DOHH2 (cell line): ENCODE results near the gene ADGRL3.

ENCODE experiments used
- H3F3A ChIP-seq: fragments of 200-600 bp; sonication (generic), shearing (Covaris generic); 2 replicates; pipeline ENCODE4 v1.6.0; 2016; ENCODE audit warnings: antibody characterized with exemption, mild to moderate bottlenecking; ENCODE audit not compliant: control insufficient read depth, insufficient read depth
- H3K27ac ChIP-seq: fragments of 200-600 bp; sonication (generic); 2 replicates; pipeline ENCODE4 v1.5.1; 2014; ENCODE audit warnings: low read depth, mild to moderate bottlenecking, low read length, moderate library complexity
- H3K27me3 ChIP-seq: fragments of 200-600 bp; sonication (generic); 2 replicates; pipeline ENCODE4 v1.6.1; 2014; ENCODE audit warnings: mild to moderate bottlenecking, low read length, mixed read lengths; ENCODE audit not compliant: control insufficient read depth
- H3K36me3 ChIP-seq: fragments of 200-600 bp; sonication (generic); 2 replicates; pipeline ENCODE4 v1.6.1; 2014; ENCODE audit warnings: mild to moderate bottlenecking, low read length, moderate library complexity, mixed read lengths; ENCODE audit not compliant: control insufficient read depth
- H3K4me1 ChIP-seq: fragments of 200-600 bp; sonication (generic); 2 replicates; pipeline ENCODE4 v1.6.1; 2014; ENCODE audit warnings: mild to moderate bottlenecking, low read length, mixed read lengths; ENCODE audit not compliant: control insufficient read depth
- H3K4me2 ChIP-seq: fragments of 200-600 bp; sonication (generic); 2 replicates; pipeline ENCODE4 v1.6.0; 2014; ENCODE audit warnings: mild to moderate bottlenecking, low read length, moderate library complexity
- H3K4me3 ChIP-seq: fragments of 200-600 bp; sonication (generic); 2 replicates; pipeline ENCODE4 v1.5.1; 2014; ENCODE audit warnings: mild to moderate bottlenecking, low read length, mixed read lengths
- H3K79me2 ChIP-seq: fragments of 200-600 bp; sonication (generic); 2 replicates; pipeline ENCODE4 v1.6.1; 2014; ENCODE audit warnings: mild to moderate bottlenecking, low read length, mixed read lengths; ENCODE audit not compliant: control insufficient read depth
- H3K9me2 ChIP-seq: fragments of 200-600 bp; sonication (generic); replicated peaks from 2 replicates; pipeline ENCODE4 v1.6.1; 2014; ENCODE audit warnings: mild to moderate bottlenecking, low read length, mixed read lengths; ENCODE audit not compliant: control insufficient read depth
- H3K9me3 ChIP-seq: fragments of 200-600 bp; sonication (generic); 2 replicates; pipeline ENCODE4 v1.6.1; 2014; ENCODE audit warnings: antibody characterized with exemption, low read length, mixed read lengths; ENCODE audit not compliant: control insufficient read depth, insufficient read depth
- H4K20me1 ChIP-seq: fragments of 200-600 bp; sonication (generic); 2 replicates; pipeline ENCODE4 v1.6.0; 2014; ENCODE audit warnings: low read depth, mild to moderate bottlenecking, antibody characterized with exemption, low read length, moderate library complexity; ENCODE audit not compliant: control insufficient read depth, insufficient read depth
- EZH2phosphoT487 ChIP-seq: fragments of 200-600 bp; sonication (generic); IDR thresholded peaks from 2 replicates; pipeline ENCODE4 v1.6.1; 2017; ENCODE audit warnings: borderline replicate concordance, mild to moderate bottlenecking, antibody characterized with exemption, low read length, moderate library complexity, mixed read lengths
- TF ChIP-seq, protein P1 (sequence below): fragments of 200-600 bp; sonication (generic); IDR thresholded peaks from one replicate; pipeline ENCODE4 v1.5.1; 2014; ENCODE audit warnings: antibody characterized with exemption, mild to moderate bottlenecking, low read depth, low read length; ENCODE audit not compliant: poor library complexity, severe bottlenecking

Gene ADGRL3

DNA sequence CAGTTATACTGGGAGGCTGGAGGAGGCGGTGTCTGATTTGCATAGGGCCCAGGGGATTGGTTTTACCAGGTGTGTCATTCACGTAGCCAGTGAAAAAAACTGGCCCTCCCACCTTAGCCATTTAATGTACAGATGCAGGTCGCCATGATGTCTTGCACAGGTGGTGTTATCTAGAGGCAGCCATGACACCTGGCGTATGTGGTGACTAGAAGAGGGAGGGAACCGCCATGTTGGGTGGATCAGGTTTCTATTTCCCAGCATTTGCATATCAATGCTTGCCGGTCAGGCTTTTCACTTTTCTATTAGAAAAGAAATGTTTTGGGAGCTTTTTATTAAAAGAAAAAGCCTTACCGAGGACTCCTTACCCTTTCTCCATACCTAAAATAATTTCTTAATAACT is 523.4 kb downstream of the ADGRL3 start:
- H3K9me2 ChIP-seq = no peaks in the 10 kb centered on the region

DNA sequence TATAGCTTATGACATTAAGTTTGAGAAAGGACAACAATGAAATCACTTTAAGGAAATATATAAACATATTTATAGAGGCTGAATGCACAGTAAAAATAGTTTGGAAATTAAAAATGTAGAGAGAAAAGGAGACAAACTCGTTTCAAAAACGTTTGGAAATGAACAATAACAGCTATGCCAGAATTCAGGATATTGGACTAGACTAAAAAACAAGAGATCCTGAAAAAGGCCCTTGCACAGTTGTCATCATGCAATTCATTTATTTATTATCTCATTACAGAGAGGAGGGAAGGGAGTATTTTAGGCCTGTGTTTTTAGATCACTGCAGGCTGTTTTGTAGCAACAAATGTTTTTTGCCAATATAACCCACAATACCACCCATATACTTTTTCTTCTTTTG is 527.2 kb downstream of the ADGRL3 start:
- Histone ChIP-seq H3K4me2 (no peak overlapping the region), H3K9me3 (no peaks in the 10 kb centered on the region), H3K4me1 (no peaks in the 10 kb centered on the region), H4K20me1 (no peaks in the 10 kb centered on the region), H3K27me3 (no peaks in the 10 kb centered on the region), H3K79me2 (no peaks in the 10 kb centered on the region), H3K27ac (no peak overlapping the region), H3K9me2 (no peaks in the 10 kb centered on the region), H3K36me3 (no peaks in the 10 kb centered on the region), H3F3A (no peaks in the 10 kb centered on the region), H3K4me3 (no peak overlapping the region)
- TF ChIP-seq EZH2phosphoT487 = no peak
- TF ChIP-seq, protein P1, sequence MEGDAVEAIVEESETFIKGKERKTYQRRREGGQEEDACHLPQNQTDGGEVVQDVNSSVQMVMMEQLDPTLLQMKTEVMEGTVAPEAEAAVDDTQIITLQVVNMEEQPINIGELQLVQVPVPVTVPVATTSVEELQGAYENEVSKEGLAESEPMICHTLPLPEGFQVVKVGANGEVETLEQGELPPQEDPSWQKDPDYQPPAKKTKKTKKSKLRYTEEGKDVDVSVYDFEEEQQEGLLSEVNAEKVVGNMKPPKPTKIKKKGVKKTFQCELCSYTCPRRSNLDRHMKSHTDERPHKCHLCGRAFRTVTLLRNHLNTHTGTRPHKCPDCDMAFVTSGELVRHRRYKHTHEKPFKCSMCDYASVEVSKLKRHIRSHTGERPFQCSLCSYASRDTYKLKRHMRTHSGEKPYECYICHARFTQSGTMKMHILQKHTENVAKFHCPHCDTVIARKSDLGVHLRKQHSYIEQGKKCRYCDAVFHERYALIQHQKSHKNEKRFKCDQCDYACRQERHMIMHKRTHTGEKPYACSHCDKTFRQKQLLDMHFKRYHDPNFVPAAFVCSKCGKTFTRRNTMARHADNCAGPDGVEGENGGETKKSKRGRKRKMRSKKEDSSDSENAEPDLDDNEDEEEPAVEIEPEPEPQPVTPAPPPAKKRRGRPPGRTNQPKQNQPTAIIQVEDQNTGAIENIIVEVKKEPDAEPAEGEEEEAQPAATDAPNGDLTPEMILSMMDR = no peak

More for the DNA sequence above, 523.4 kb downstream of the ADGRL3 start:
- Histone ChIP-seq H4K20me1 (no peaks in the 10 kb centered on the region), H3K79me2 (no peaks in the 10 kb centered on the region), H3K9me3 (no peaks in the 10 kb centered on the region), H3K27me3 (no peaks in the 10 kb centered on the region), H3K4me2 (no peak overlapping the region), H3K4me3 (no peak overlapping the region), H3K27ac (no peak overlapping the region), H3K36me3 (no peaks in the 10 kb centered on the region), H3K4me1 (no peaks in the 10 kb centered on the region), H3F3A (no peaks in the 10 kb centered on the region)
- TF ChIP-seq EZH2phosphoT487 = no peak
- TF ChIP-seq, protein P1 = no peak

DNA sequence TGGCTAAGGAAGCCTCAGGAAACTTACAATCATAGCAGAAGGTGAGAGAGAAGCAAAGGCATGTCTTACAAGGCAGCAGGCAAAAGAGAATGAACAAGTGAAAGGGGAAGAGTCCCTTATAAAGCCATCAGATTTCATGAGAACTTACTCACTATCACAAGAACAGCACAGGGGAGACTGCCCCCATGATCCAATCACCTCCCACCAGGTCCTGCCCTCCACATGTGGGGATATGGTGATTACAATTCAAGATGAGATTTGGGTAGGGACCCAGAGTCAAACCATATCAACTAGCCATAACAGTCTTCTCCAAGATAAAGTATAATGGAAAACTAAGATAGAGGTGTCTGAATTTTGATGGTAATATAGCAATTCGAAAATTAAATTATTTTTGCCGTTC is 534.3 kb downstream of the ADGRL3 start:
- Histone ChIP-seq H3K4me1 (no peaks in the 10 kb centered on the region), H3K27ac (no peak overlapping the region), H3K36me3 (no peaks in the 10 kb centered on the region), H3K9me2 (no peaks in the 10 kb centered on the region), H3K4me3 (no peak overlapping the region), H3K4me2 (no peak overlapping the region), H3K79me2 (no peaks in the 10 kb centered on the region), H4K20me1 (no peaks in the 10 kb centered on the region), H3K27me3 (no peaks in the 10 kb centered on the region), H3F3A (no peaks in the 10 kb centered on the region), H3K9me3 (no peaks in the 10 kb centered on the region)
- TF ChIP-seq, protein P1 = no peak
- no peak for TF ChIP-seq EZH2phosphoT487

DNA sequence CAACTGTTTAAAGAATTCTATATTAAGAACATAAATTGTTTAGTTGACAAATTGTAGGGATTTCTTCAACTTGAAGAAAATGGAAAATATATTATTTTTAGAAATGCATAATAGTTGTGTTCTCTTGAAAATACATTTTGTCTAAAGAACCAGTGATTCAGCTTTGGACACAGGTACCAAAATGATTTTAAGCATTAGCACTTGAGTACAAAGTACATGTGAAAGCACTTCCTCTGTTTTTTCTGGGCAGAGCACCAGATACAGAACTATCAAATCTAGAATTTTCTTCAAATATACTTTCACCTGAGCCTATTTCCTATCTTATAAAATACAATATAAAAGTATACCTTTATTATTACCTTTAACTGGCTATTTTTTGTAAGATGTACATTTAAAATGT is 539.8 kb downstream of the ADGRL3 start:
- H3K4me2 ChIP-seq = no peak overlapping the region
- H3K4me1 ChIP-seq = no peaks in the 10 kb centered on the region
- no peak overlapping the region for H3K4me3 ChIP-seq
- H3K27ac ChIP-seq = no peak overlapping the region
- H3K27me3 ChIP-seq = no peaks in the 10 kb centered on the region
- H3K9me3 ChIP-seq = no peaks in the 10 kb centered on the region
- H3K79me2 ChIP-seq = no peaks in the 10 kb centered on the region
- no peaks in the 10 kb centered on the region for H3K36me3 ChIP-seq
- no peaks in the 10 kb centered on the region for H3F3A ChIP-seq
- H3K9me2 ChIP-seq = no peaks in the 10 kb centered on the region
- H4K20me1 ChIP-seq = no peaks in the 10 kb centered on the region
- TF ChIP-seq, protein P1 = no peak
- TF ChIP-seq EZH2phosphoT487 = no peak
